ENCODE results near the gene RBM4. TPM values are rescaled to one million over a fixed set of nuclear protein-coding genes. Genes with fewer than 3 reads are reported as not detected.

The RBM4 gene
- total and polyA plus RNA-seq, 2 of the 13 experiments (the other 11 are each of a cell fraction or from before 2014, with no cell fraction given) = 126 to 136 TPM

DNA sequence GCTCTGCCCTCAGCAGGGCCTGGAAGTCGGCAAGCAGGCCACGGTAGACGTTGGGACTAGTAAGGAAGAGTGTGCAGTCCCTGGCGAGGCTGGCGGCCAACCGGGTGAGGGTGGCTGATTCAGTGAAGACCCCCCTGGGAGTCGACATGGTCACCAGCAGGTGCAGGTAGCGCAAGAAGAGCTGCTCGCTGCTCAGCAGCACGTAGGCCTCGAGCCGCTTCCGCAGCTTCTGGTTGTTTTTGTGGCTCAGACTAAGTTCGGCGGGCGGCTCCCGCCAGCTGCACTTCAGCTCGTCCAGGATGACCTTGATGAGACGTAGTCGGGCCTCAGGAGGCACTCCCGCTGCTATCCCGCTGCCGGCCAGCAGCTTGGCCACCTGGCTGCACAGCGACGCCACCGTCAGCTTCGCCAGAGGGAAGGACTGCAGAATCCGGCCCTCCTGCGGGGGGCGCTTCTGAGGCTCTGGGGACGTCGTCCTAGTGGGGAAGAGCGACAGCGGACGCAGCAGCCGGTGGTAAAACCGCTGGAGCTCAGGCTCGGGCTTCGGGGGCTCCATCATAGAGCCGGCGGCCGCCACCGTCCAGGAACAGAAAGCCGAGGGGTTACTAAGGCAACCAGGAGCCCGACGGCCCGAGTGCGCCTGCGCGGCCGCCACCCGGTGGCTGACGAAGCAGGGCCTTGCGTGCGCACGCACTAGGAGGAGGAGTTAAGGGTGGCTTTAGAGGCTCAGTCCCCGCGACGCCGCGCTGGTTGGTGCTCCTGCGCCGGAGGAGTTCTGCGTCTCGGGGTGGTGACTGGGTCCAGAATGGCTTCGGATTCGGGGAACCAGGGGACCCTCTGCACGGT, 45.8 kb upstream of the RBM4 start, which contains the start of the genes CCDC87 and CCS (continued):
- TF ChIP-seq, protein P1, sequence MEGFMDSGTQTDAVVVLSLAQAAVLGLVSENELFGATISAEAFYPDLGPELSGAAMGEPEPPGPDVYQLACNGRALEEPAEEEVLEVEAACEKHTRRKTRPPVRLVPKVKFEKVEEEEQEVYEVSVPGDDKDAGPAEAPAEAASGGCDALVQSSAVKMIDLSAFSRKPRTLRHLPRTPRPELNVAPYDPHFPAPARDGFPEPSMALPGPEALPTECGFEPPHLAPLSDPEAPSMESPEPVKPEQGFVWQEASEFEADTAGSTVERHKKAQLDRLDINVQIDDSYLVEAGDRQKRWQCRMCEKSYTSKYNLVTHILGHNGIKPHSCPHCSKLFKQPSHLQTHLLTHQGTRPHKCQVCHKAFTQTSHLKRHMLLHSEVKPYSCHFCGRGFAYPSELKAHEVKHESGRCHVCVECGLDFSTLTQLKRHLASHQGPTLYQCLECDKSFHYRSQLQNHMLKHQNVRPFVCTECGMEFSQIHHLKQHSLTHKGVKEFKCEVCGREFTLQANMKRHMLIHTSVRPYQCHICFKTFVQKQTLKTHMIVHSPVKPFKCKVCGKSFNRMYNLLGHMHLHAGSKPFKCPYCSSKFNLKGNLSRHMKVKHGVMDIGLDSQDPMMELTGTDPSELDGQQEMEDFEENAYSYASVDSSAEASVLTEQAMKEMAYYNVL (CRISPR knock-in tag; IDR thresholded peaks at IDR 0.05; ENCODE audit: borderline replicate concordance) = 0 out of 2 replicates have a peak, but pooled peaks have one; percentile 26
- TF ChIP-seq ZNF788 (CRISPR knock-in tag; IDR thresholded peaks at IDR 0.05; ENCODE audit: borderline replicate concordance) (peak; percentile 95; the same call in 1 of the 2 replicates), RFX3 (CRISPR knock-in tag; IDR thresholded peaks at IDR 0.05) (peak; percentile 85), ZSCAN12 (CRISPR knock-in tag; IDR thresholded peaks at IDR 0.05) (no peak; the same call in 1 of the 2 replicates), POLR2AphosphoS5 (IDR thresholded peaks at IDR 0.05; ENCODE audit: low read depth, low read length) (peak; percentile 98), SALL2 (CRISPR knock-in tag; IDR thresholded peaks at IDR 0.05) (peak; percentile 50; the same call in 1 of the 2 replicates), ZSCAN9 (CRISPR knock-in tag; IDR thresholded peaks at IDR 0.05; ENCODE audit: borderline replicate concordance) (peak; percentile 75; the same call in 1 of the 2 replicates), SOX6 (IDR thresholded peaks at IDR 0.05) (no peak), SOX6 (CRISPR knock-in tag; IDR thresholded peaks at IDR 0.05) (peak; percentile 53; the same call in 1 of the 2 replicates), ZNF256 (CRISPR knock-in tag; conservative IDR thresholded peaks at IDR 0.05) (peak; percentile 71; the same call in 1 of the 2 replicates), SMC3 (IDR thresholded peaks at IDR 0.05; ENCODE audit: low read length) (no peak), LCORL (IDR thresholded peaks at IDR 0.05) (no peak), LCORL (CRISPR knock-in tag; IDR thresholded peaks at IDR 0.05) (0 out of 2 replicates have a peak, but pooled peaks have one; percentile 46), TSC22D2 (CRISPR knock-in tag; IDR thresholded peaks at IDR 0.05; ENCODE audit: borderline replicate concordance) (peak; percentile 76; the same call in 1 of the 2 replicates), NFE2 (CRISPR knock-in tag; IDR thresholded peaks at IDR 0.05) (no peak), ADNP (CRISPR knock-in tag; IDR thresholded peaks at IDR 0.05) (peak; percentile 65; the same call in 1 of the 2 replicates), GFI1 (CRISPR knock-in tag; IDR thresholded peaks at IDR 0.05; ENCODE audit: borderline replicate concordance) (peak; percentile 52; the same call in 1 of the 2 replicates), ZMYM4 (CRISPR knock-in tag; IDR thresholded peaks at IDR 0.05) (peak; percentile 69), YEATS2 (CRISPR knock-in tag; IDR thresholded peaks at IDR 0.05; ENCODE audit: borderline replicate concordance) (peak; percentile 61; the same call in 1 of the 2 replicates), FOXA1 (IDR thresholded peaks at IDR 0.05) (no peak), FOXA1 (CRISPR knock-in tag; IDR thresholded peaks at IDR 0.05) (peak; percentile 37; the same call in 1 of the 2 replicates)
- TF ChIP-seq, protein P2, sequence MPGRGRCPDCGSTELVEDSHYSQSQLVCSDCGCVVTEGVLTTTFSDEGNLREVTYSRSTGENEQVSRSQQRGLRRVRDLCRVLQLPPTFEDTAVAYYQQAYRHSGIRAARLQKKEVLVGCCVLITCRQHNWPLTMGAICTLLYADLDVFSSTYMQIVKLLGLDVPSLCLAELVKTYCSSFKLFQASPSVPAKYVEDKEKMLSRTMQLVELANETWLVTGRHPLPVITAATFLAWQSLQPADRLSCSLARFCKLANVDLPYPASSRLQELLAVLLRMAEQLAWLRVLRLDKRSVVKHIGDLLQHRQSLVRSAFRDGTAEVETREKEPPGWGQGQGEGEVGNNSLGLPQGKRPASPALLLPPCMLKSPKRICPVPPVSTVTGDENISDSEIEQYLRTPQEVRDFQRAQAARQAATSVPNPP (CRISPR knock-in tag; IDR thresholded peaks at IDR 0.05) = no peak
- TF ChIP-seq, protein P3, sequence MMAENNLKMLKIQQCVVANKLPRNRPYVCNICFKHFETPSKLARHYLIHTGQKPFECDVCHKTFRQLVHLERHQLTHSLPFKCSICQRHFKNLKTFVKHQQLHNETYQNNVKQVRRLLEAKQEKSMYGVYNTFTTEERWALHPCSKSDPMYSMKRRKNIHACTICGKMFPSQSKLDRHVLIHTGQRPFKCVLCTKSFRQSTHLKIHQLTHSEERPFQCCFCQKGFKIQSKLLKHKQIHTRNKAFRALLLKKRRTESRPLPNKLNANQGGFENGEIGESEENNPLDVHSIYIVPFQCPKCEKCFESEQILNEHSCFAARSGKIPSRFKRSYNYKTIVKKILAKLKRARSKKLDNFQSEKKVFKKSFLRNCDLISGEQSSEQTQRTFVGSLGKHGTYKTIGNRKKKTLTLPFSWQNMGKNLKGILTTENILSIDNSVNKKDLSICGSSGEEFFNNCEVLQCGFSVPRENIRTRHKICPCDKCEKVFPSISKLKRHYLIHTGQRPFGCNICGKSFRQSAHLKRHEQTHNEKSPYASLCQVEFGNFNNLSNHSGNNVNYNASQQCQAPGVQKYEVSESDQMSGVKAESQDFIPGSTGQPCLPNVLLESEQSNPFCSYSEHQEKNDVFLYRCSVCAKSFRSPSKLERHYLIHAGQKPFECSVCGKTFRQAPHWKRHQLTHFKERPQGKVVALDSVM (CRISPR knock-in tag; IDR thresholded peaks at IDR 0.05) = peak; percentile 60
- TF ChIP-seq, protein P4, sequence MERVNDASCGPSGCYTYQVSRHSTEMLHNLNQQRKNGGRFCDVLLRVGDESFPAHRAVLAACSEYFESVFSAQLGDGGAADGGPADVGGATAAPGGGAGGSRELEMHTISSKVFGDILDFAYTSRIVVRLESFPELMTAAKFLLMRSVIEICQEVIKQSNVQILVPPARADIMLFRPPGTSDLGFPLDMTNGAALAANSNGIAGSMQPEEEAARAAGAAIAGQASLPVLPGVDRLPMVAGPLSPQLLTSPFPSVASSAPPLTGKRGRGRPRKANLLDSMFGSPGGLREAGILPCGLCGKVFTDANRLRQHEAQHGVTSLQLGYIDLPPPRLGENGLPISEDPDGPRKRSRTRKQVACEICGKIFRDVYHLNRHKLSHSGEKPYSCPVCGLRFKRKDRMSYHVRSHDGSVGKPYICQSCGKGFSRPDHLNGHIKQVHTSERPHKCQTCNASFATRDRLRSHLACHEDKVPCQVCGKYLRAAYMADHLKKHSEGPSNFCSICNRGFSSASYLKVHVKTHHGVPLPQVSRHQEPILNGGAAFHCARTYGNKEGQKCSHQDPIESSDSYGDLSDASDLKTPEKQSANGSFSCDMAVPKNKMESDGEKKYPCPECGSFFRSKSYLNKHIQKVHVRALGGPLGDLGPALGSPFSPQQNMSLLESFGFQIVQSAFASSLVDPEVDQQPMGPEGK (CRISPR knock-in tag; IDR thresholded peaks at IDR 0.05) = peak; percentile 18

Data from HepG2 (cell line).